ENCODE measurements around the gene ITCH. TPM values are rescaled to one million over a fixed set of nuclear protein-coding genes. Genes with fewer than 3 reads are reported as not detected.
"Not testable (repeated sequence)": the region's sequence is repeated elsewhere in the genome, so short reads cannot be mapped to it uniquely, and the experiment has no call there.

The ITCH gene
- total RNA-seq, 2 experiments from 2014 or later: 42.3 to 45.2 TPM

GRCh38 chr20:34482154-34482553, 119.1 kb downstream of the ITCH start:
- POLR2A ChIA-PET; intact Hi-C loops (cut with micrococcal nuclease); H3K27ac Mint-ChIP-seq; H3K4me1 Mint-ChIP-seq (ENCODE audit: low read depth); H3K27me3 Mint-ChIP-seq; CTCF ChIA-PET; H3K4me3 Mint-ChIP-seq; DNase-seq; H3K9me3 Mint-ChIP-seq: not testable (repeated sequence)
- H3K36me3 Mint-ChIP-seq: peaks cover 44% of the 10 kb centered on the region

GRCh38 chr20:34483585-34484220, 120.6 kb downstream of the ITCH start:
- DNase-seq; H3K4me1 Mint-ChIP-seq (ENCODE audit: low read depth); POLR2A ChIA-PET; H3K4me3 Mint-ChIP-seq; H3K9me3 Mint-ChIP-seq; intact Hi-C loops (cut with micrococcal nuclease); H3K27me3 Mint-ChIP-seq; H3K27ac Mint-ChIP-seq: not testable (repeated sequence)
- CTCF ChIA-PET: interaction anchor here (2.6 kb wide), 1 partner anchor 171 kb away, joined by 13 read pairs; no protein-coding TSS in a partner anchor
- H3K36me3 Mint-ChIP-seq: peaks cover 46% of the 10 kb centered on the region

- H3K4me1 Mint-ChIP-seq (ENCODE audit: low read depth): no peaks in the 10 kb centered on the region
- DNase-seq: no peak
- POLR2A ChIA-PET: no interaction called here
- intact Hi-C loops (cut with micrococcal nuclease): no loop called here
- CTCF ChIA-PET: interaction anchor here (1.2 to 2.6 kb wide), 3 partner anchors 8 to 285 kb away, joined by 4 to 13 read pairs (median 4); no protein-coding TSS in a partner anchor
- H3K36me3 Mint-ChIP-seq: peaks cover 50% of the 10 kb centered on the region
- no peak overlapping the region for H3K27ac Mint-ChIP-seq
- no peak overlapping the region for H3K4me3 Mint-ChIP-seq
- H3K9me3 Mint-ChIP-seq: peaks cover 7% of the 10 kb centered on the region
- H3K27me3 Mint-ChIP-seq: no peaks in the 10 kb centered on the region
Measured at GRCh38 chr20:34485068-34485634, 122.1 kb downstream of the ITCH start.

GRCh38 chr20:34491226-34491931, 128.3 kb downstream of the ITCH start:
- Mint-ChIP-seq H3K36me3 (peaks cover 45% of the 10 kb centered on the region), H3K27ac (no peak overlapping the region)
- POLR2A ChIA-PET: no interaction called here

GRCh38 chr20:34491932-34492509, 128.9 kb downstream of the ITCH start:
- no peak for DNase-seq
- H3K27me3 Mint-ChIP-seq: no peaks in the 10 kb centered on the region
- H3K36me3 Mint-ChIP-seq: peaks cover 47% of the 10 kb centered on the region
- H3K9me3 Mint-ChIP-seq: no peaks in the 10 kb centered on the region
- ChIA-PET POLR2A (no interaction called here), CTCF (interaction anchor here (1.4 kb wide), 1 partner anchor 179 kb away, joined by 9 read pairs; no protein-coding TSS in a partner anchor)
- H3K4me3 Mint-ChIP-seq: no peak overlapping the region
- no peak overlapping the region for H3K27ac Mint-ChIP-seq
- intact Hi-C loops (cut with micrococcal nuclease): no loop called here
- H3K4me1 Mint-ChIP-seq (ENCODE audit: low read depth): peaks cover 2% of the 10 kb centered on the region

More at GRCh38 chr20:34491226-34491931, 128.3 kb downstream of the ITCH start:
- intact Hi-C loops (cut with micrococcal nuclease): no loop called here
- DNase-seq: no peak
- Mint-ChIP-seq H3K4me1 (ENCODE audit: low read depth) (peaks cover 2% of the 10 kb centered on the region), H3K4me3 (no peak overlapping the region), H3K9me3 (no peaks in the 10 kb centered on the region), H3K27me3 (no peaks in the 10 kb centered on the region)
- CTCF ChIA-PET: interaction anchor here (1.4 kb wide), 1 partner anchor 179 kb away, joined by 9 read pairs; no protein-coding TSS in a partner anchor

GRCh38 chr20:34493646-34494045, 130.6 kb downstream of the ITCH start:
- intact Hi-C loops (cut with micrococcal nuclease): no loop called here
- no peaks in the 10 kb centered on the region for H3K27me3 Mint-ChIP-seq
- H3K9me3 Mint-ChIP-seq: peaks cover 8% of the 10 kb centered on the region
- H3K4me3 Mint-ChIP-seq: no peak overlapping the region
- no peak for DNase-seq
- H3K27ac Mint-ChIP-seq: no peak overlapping the region
- ChIA-PET CTCF (interaction anchor here (1.6 kb wide), 1 partner anchor 181 kb away, joined by 5 read pairs; no protein-coding TSS in a partner anchor), POLR2A (no interaction called here)
- peaks cover 2% of the 10 kb centered on the region for H3K4me1 Mint-ChIP-seq (ENCODE audit: low read depth)
- H3K36me3 Mint-ChIP-seq: peaks cover 59% of the 10 kb centered on the region

- ChIA-PET POLR2A (no interaction called here), CTCF (interaction anchor here (2.4 kb wide), 1 partner anchor 182 kb away, joined by 7 read pairs; no protein-coding TSS in a partner anchor)
- no peak overlapping the region for H3K27ac Mint-ChIP-seq
- no peak for DNase-seq
- H3K9me3 Mint-ChIP-seq: peaks cover 18% of the 10 kb centered on the region
- no peak overlapping the region for H3K4me3 Mint-ChIP-seq
- intact Hi-C loops (cut with micrococcal nuclease): no loop called here
- peaks cover 2% of the 10 kb centered on the region for H3K4me1 Mint-ChIP-seq (ENCODE audit: low read depth)
- H3K36me3 Mint-ChIP-seq: peaks cover 59% of the 10 kb centered on the region
- no peaks in the 10 kb centered on the region for H3K27me3 Mint-ChIP-seq
Measured at GRCh38 chr20:34495307-34495706, 132.2 kb downstream of the ITCH start.

- intact Hi-C loops (cut with micrococcal nuclease): no loop called here
- H3K27me3 Mint-ChIP-seq: no peaks in the 10 kb centered on the region
- H3K36me3 Mint-ChIP-seq: peaks cover 61% of the 10 kb centered on the region
- peaks cover 2% of the 10 kb centered on the region for H3K4me1 Mint-ChIP-seq (ENCODE audit: low read depth)
- POLR2A ChIA-PET: no interaction called here
- no peak for DNase-seq
- CTCF ChIA-PET: interaction anchor here (2.4 kb wide), 1 partner anchor 183 kb away, joined by 7 read pairs; no protein-coding TSS in a partner anchor
- peaks cover 25% of the 10 kb centered on the region for H3K9me3 Mint-ChIP-seq
- no peak overlapping the region for H3K27ac Mint-ChIP-seq
- H3K4me3 Mint-ChIP-seq: no peak overlapping the region
Measured at GRCh38 chr20:34495916-34496315, 132.8 kb downstream of the ITCH start.

- CTCF ChIA-PET; H3K27ac Mint-ChIP-seq; POLR2A ChIA-PET; DNase-seq; H3K27me3 Mint-ChIP-seq; H3K4me1 Mint-ChIP-seq (ENCODE audit: low read depth); H3K4me3 Mint-ChIP-seq; intact Hi-C loops (cut with micrococcal nuclease): not testable (repeated sequence)
- H3K9me3 Mint-ChIP-seq: peaks cover 26% of the 10 kb centered on the region
- peaks cover 61% of the 10 kb centered on the region for H3K36me3 Mint-ChIP-seq
Measured at GRCh38 chr20:34497596-34497995, 134.5 kb downstream of the ITCH start.

- no peak for DNase-seq
- Mint-ChIP-seq H3K9me3 (peaks cover 26% of the 10 kb centered on the region), H3K4me1 (ENCODE audit: low read depth) (no peaks in the 10 kb centered on the region), H3K27ac (no peak overlapping the region), H3K27me3 (no peaks in the 10 kb centered on the region), H3K36me3 (peaks cover 49% of the 10 kb centered on the region), H3K4me3 (no peak overlapping the region)
- ChIA-PET POLR2A (no interaction called here), CTCF (no interaction called here)
- intact Hi-C loops (cut with micrococcal nuclease): no loop called here
Measured at GRCh38 chr20:34500823-34501222, 137.8 kb downstream of the ITCH start.

GRCh38 chr20:34506480-34506879, 143.4 kb downstream of the ITCH start:
- ChIA-PET POLR2A (no interaction called here), CTCF (no interaction called here)
- intact Hi-C loops (cut with micrococcal nuclease): no loop called here
- DNase-seq: no peak
- Mint-ChIP-seq H3K9me3 (no peaks in the 10 kb centered on the region), H3K4me1 (ENCODE audit: low read depth) (no peaks in the 10 kb centered on the region), H3K27ac (no peak overlapping the region), H3K27me3 (no peaks in the 10 kb centered on the region), H3K36me3 (peaks cover 7% of the 10 kb centered on the region), H3K4me3 (no peak overlapping the region)

GRCh38 chr20:34507702-34508413, 144.8 kb downstream of the ITCH start:
- intact Hi-C loops (cut with micrococcal nuclease): no loop called here
- Mint-ChIP-seq H3K4me3 (no peak overlapping the region), H3K27me3 (no peaks in the 10 kb centered on the region), H3K27ac (no peak overlapping the region), H3K36me3 (peaks cover 5% of the 10 kb centered on the region), H3K4me1 (ENCODE audit: low read depth) (peaks cover under 1% of the 10 kb centered on the region), H3K9me3 (no peaks in the 10 kb centered on the region)
- ChIA-PET POLR2A (no interaction called here), CTCF (interaction anchor here (1.0 kb wide), 1 partner anchor 15 kb away, joined by 3 read pairs; no protein-coding TSS in a partner anchor)
- no peak for DNase-seq
